Fibroblast of the aortic adventitia (primary cell): ENCODE results near the gene DTHD1. TPM values are rescaled to one million over a fixed set of nuclear protein-coding genes. Genes with fewer than 3 reads are reported as not detected.

Experiments used
- DNase-seq: peaks from one replicate; pipeline ENCODE4 v3.0.0-alpha.2; 2010; ENCODE audit warnings: low read depth
- H3K4me3 ChIP-seq: 2 replicates; pipeline ENCODE4 v1.5.1; 2011; ENCODE audit warnings: low read depth, mild to moderate bottlenecking, control low read depth, low read length, moderate library complexity
- CTCF ChIP-seq: IDR thresholded peaks from 2 replicates; pipeline ENCODE4 v1.5.1; 2011; ENCODE audit warnings: mild to moderate bottlenecking, low read length, control low read depth, inconsistent platforms; ENCODE audit not compliant: insufficient read depth
- total RNA-seq: library from RNA; depleted of rRNA; stranded (reverse); fragments of >200 nt; gene quantifications from 2 replicates; pipeline ENCODE4 v1.2.3, GENCODE V29; 2012; ENCODE audit warnings: low replicate concordance

The DTHD1 gene
- not detected in 2 replicates for total RNA-seq

- H3K4me3 ChIP-seq, result no peak within 1 kb of the TSS
- no peak for TF ChIP-seq CTCF
- DNase-seq, result no peak
Measured at GRCh38 chr4:36281384-36282106, at the start of gene DTHD1. Gene DTHD1, plus strand, starts transcription at chr4:36281616. Its CDS starts 143 bp downstream, at chr4:36281759.

GRCh38 chr4:36233567-36234266 is 47.7 kb upstream of the DTHD1 start:
- no peak overlapping the region for H3K4me3 ChIP-seq
- TF ChIP-seq CTCF, result no peak
- no peak for DNase-seq

GRCh38 chr4:36235306-36235705 is 46.1 kb upstream of the DTHD1 start:
- no peak overlapping the region for H3K4me3 ChIP-seq
- DNase-seq, result no peak
- no peak for TF ChIP-seq CTCF

- no peak overlapping the region for H3K4me3 ChIP-seq
- no peak for TF ChIP-seq CTCF
- DNase-seq, result no peak
Measured at GRCh38 chr4:36236159-36236558, 45.3 kb upstream of the DTHD1 start.

- no peak overlapping the region for H3K4me3 ChIP-seq
- no peak for TF ChIP-seq CTCF
- no peak for DNase-seq
Measured at GRCh38 chr4:36237366-36238313, 43.8 kb upstream of the DTHD1 start.

- no peak for DNase-seq
- no peak for TF ChIP-seq CTCF
- no peak overlapping the region for H3K4me3 ChIP-seq
Measured at GRCh38 chr4:36241771-36242170, 39.6 kb upstream of the DTHD1 start.
